Measurements from ENCODE around the gene GPR78.

The GPR78 gene

DNA sequence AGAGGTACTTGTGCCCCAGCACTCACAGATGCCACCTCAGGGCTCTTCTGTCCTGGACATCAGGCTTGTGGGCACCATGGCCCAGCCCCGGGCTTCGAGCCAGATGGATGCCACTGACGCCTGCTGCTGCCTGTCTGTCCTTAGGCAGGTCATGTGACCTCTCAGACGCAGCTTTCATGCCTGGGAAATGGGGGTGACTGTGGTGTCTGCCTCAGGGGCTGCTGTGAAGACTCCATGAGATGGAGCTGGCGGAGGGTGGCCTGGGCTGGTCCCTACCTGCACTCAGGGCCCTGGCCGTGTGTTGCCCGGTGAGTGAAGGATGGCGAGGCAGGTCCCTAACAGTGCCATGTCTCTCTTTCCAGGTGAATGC lies 18.9 kb downstream of the GPR78 start:
- DNase-seq (ENCODE audit: low read depth): no peak
- TF ChIP-seq CTCF (IDR thresholded peaks at IDR 0.05; ENCODE audit: insufficient read depth, low read depth, low read length, missing control alignments): no peak
- no peak overlapping the region for H3K4me3 ChIP-seq (ENCODE audit: low read depth, low read length)

DNA sequence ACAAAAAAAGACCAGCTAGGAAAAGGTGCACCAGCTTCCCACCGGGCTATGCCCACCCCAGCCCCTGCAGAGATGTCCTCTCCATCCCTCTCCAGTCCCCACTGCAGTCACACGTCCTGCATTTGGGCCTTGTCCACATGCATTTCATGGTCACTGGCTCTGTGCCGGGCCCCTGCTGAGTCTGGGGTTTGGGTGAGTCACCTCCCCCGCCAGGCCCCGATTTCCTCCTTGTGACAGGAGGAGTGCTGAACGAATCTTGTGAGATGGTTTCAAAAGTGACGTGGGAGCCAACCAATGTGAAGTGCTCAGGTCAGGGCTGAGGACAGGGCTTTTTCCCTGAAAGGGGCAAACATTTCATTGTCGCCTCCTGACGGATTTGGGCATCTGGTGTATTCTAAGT lies 19.5 kb downstream of the GPR78 start:
- no peak for TF ChIP-seq CTCF (IDR thresholded peaks at IDR 0.05; ENCODE audit: insufficient read depth, low read depth, low read length, missing control alignments)
- DNase-seq (ENCODE audit: low read depth): no peak
- H3K4me3 ChIP-seq (ENCODE audit: low read depth, low read length): no peak overlapping the region

DNA sequence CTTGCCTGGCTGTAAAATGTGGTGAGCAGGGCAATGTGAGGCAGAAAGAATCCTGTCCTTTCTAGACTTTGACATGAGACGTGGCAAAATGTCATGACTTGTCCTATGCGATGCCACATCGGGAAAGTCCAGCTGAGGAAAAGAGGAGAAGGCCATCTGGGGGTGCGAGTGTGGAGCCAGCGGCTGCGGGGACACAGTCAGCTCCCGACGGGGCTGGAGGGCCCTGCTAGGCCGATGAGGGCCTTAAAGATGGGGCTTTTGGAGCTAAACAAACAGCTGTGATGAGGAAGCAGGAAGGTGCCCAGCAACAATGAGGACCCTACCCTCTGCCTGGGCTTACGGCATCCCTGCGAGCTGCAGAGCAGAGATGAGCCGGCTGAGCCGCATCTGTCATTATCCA lies 20.1 kb downstream of the GPR78 start:
- no peak overlapping the region for H3K4me3 ChIP-seq (ENCODE audit: low read depth, low read length)
- no peak for DNase-seq (ENCODE audit: low read depth)
- no peak for TF ChIP-seq CTCF (IDR thresholded peaks at IDR 0.05; ENCODE audit: insufficient read depth, low read depth, low read length, missing control alignments)

DNA sequence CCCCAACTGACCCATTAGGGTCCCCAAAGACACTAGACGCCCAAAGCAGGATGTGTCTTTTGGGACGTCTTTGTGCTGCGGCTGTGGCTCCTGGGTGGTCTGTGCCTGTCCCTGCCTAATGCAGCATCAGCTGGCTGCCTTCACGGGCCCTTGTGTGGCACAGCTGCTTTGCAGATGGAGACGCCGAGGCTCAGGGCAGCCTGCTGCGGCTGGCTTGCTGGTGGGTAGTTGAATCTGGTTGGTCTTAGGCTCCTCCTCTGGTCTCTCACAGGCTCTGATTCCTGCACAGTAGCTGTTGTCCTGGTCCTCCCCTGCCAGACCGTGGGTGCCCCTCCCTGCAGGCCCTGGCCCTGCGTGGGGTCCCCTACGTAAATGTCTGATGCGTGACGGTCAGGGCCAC lies 20.5 kb downstream of the GPR78 start:
- DNase-seq (ENCODE audit: low read depth): no peak
- H3K4me3 ChIP-seq (ENCODE audit: low read depth, low read length): no peak overlapping the region
- TF ChIP-seq CTCF (IDR thresholded peaks at IDR 0.05; ENCODE audit: insufficient read depth, low read depth, low read length, missing control alignments): no peak

GRCh38 chr4:8601086-8601485 lies 20.9 kb downstream of the GPR78 start:
- DNase-seq (ENCODE audit: low read depth): no peak
- no peak overlapping the region for H3K4me3 ChIP-seq (ENCODE audit: low read depth, low read length)
- TF ChIP-seq CTCF (IDR thresholded peaks at IDR 0.05; ENCODE audit: insufficient read depth, low read depth, low read length, missing control alignments): no peak

DNA sequence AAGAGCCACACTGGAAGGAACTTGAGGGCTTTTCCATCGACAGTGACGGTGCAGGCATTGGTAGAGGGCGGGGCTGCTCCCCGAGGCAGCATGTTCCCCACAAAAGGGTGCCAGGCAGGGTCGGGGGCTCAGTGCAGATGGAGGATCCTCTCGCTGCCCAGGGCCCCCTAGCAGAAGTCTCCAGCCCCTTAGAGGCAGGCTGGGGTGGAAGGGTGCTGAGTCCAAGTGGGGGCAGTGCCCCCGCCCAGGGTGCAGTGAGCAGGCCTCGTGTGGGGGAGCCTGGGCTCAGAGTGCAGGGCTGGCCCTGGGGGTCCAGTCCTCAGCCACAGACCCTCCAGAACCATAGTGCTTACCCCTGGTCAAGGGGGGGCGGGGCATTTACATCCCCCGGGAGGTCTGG lies 21.4 kb downstream of the GPR78 start:
- H3K4me3 ChIP-seq (ENCODE audit: low read depth, low read length): no peak overlapping the region
- no peak for TF ChIP-seq CTCF (IDR thresholded peaks at IDR 0.05; ENCODE audit: insufficient read depth, low read depth, low read length, missing control alignments)

DNA sequence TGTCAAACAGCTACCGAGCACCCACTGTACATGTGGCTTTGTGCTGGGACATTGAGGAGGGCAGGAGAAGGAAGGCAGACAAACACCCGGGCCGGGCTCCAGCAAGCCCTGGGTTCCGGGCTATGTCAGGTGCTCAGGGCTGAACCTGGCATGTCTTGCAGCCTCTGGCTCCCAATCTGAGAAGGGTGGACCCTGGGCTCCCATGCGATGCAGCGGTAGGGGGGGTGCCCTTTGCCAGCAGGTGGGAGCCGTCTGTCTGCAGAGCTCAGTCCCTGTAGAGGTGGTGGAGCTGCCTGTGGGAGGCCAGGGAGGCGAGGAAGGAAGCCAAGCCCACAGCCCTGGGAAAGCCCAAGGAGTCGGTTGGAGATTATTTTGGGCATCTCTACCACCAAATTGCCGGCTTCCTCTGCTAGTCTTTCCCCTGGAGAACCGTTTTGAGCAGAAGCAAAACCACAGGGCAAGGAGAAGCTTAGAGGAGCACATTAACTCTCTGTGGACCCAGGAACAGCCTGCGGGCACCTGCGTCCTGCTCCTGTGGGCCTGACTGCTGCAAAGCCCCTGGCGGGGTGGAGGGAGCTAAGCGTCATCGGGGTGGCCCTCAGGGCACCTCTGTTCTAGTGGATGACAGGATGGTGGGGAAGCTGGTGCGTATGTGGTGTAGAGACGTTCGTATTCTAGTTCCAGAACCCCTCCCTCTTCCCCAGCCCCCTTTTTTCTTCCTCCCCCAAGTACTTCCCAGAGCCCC lies 22.7 kb downstream of the GPR78 start:
- no peak for TF ChIP-seq CTCF (IDR thresholded peaks at IDR 0.05; ENCODE audit: insufficient read depth, low read depth, low read length, missing control alignments)
- DNase-seq (ENCODE audit: low read depth): no peak
- no peak overlapping the region for H3K4me3 ChIP-seq (ENCODE audit: low read depth, low read length)

More for the DNA sequence above, 21.4 kb downstream of the GPR78 start:
- DNase-seq (ENCODE audit: low read depth): no peak
